Neuronal stem cell (in vitro differentiated cells): ENCODE data around the gene SYT8. TPM values are rescaled to one million over a fixed set of nuclear protein-coding genes. Genes with fewer than 3 reads are reported as not detected.

Experiments used
- small RNA-seq: library from polyadenylated mRNA; stranded (forward); fragments of <200 nt; extraction: miRNeasy Mini kit (QIAGEN cat#:217004); gene quantifications from one replicate; pipeline ENCODE3, GENCODE V24; 2013; ENCODE audit not compliant: insufficient read depth

Gene SYT8

Small RNA genes lying within 50 kb of the gene (small RNA-seq; reads per million reads assigned to genes)
- gene AC051649.1 (not detected), gene MIR4298 (not detected)
